ENCODE measurements around the gene CCDC184. TPM values are rescaled to one million over a fixed set of nuclear protein-coding genes. Genes with fewer than 3 reads are reported as not detected.

The CCDC184 gene
- total RNA-seq, 1 experiment from 2014 or later: not detected

- intact Hi-C loops (cut with micrococcal nuclease; ENCODE audit: unreplicated experiment): loop anchor here (10.0 kb wide), 1 partner anchor 429 kb away; no protein-coding TSS in a partner anchor
- H3K27me3 ChIP-seq (ENCODE audit: insufficient read depth, low read depth): peaks cover 11% of the 10 kb centered on the region; the same call in 1 of the 2 replicates
- no peaks in the 10 kb centered on the region for H3K4me1 ChIP-seq (replicated peaks; ENCODE audit: insufficient read depth)
- no peak overlapping the region for H3K4me3 ChIP-seq
- no peaks in the 10 kb centered on the region for H3K9me2 ChIP-seq (ENCODE audit: insufficient read depth)
- H3K27ac ChIP-seq: no peak overlapping the region
- no peaks in the 10 kb centered on the region for H4K20me1 ChIP-seq (ENCODE audit: insufficient read depth)
- ChIA-PET POLR2A (ENCODE audit: unreplicated experiment) (interaction anchor here (0.6 kb wide), 1 partner anchor 9 kb away, joined by 5 read pairs; no protein-coding TSS in a partner anchor), CTCF (no interaction called here)
- no peak overlapping the region for H3K4me2 ChIP-seq
- no peaks in the 10 kb centered on the region for H3F3A ChIP-seq (ENCODE audit: insufficient read depth, low read depth)
- no peak overlapping the region for H2AFZ ChIP-seq
- no TSS peak for BruUV-seq (replicated peaks)
- no peaks in the 10 kb centered on the region for H3K36me3 ChIP-seq (ENCODE audit: low read depth)
- H3K9me3 ChIP-seq (ENCODE audit: insufficient read depth, low read depth): no peaks in the 10 kb centered on the region
- TF ChIP-seq CTCF (conservative IDR thresholded peaks at IDR 0.05) (no peak), EZH2 (IDR thresholded peaks at IDR 0.05; ENCODE audit: low read depth) (no peak)
- H3K79me2 ChIP-seq (ENCODE audit: low read depth): no peaks in the 10 kb centered on the region
- DNase-seq: no peak
These were observed 1.9 kb downstream of the CCDC184 start for GRCh38 chr12:48185181-48185919.

- no peaks in the 10 kb centered on the region for H3K79me2 ChIP-seq (ENCODE audit: low read depth)
- H3K4me2 ChIP-seq: no peak overlapping the region
- H3K4me1 ChIP-seq (replicated peaks; ENCODE audit: insufficient read depth): no peaks in the 10 kb centered on the region
- H3K27ac ChIP-seq: no peak overlapping the region
- ChIA-PET POLR2A (ENCODE audit: unreplicated experiment) (no interaction called here), CTCF (no interaction called here)
- BruUV-seq (replicated peaks): no TSS peak
- no peak overlapping the region for H2AFZ ChIP-seq
- no peak overlapping the region for H3K4me3 ChIP-seq
- no peak for TF ChIP-seq EZH2 (IDR thresholded peaks at IDR 0.05; ENCODE audit: low read depth)
- no peak for TF ChIP-seq CTCF (conservative IDR thresholded peaks at IDR 0.05)
- H4K20me1 ChIP-seq (ENCODE audit: insufficient read depth): no peaks in the 10 kb centered on the region
- H3K27me3 ChIP-seq (ENCODE audit: insufficient read depth, low read depth): peaks cover 7% of the 10 kb centered on the region; the same call in 1 of the 2 replicates
- H3F3A ChIP-seq (ENCODE audit: insufficient read depth, low read depth): no peaks in the 10 kb centered on the region
- no peak for DNase-seq
- no peaks in the 10 kb centered on the region for H3K9me2 ChIP-seq (ENCODE audit: insufficient read depth)
- H3K9me3 ChIP-seq (ENCODE audit: insufficient read depth, low read depth): no peaks in the 10 kb centered on the region
- intact Hi-C loops (cut with micrococcal nuclease; ENCODE audit: unreplicated experiment): loop anchor here (10.0 kb wide), 1 partner anchor 427 kb away; no protein-coding TSS in a partner anchor
- no peaks in the 10 kb centered on the region for H3K36me3 ChIP-seq (ENCODE audit: low read depth)
These were observed 4.7 kb downstream of the CCDC184 start for GRCh38 chr12:48187916-48188695.

GRCh38 chr12:48189331-48190125, 6.1 kb downstream of the CCDC184 start:
- Histone ChIP-seq H3F3A (ENCODE audit: insufficient read depth, low read depth) (no peaks in the 10 kb centered on the region), H3K9me3 (ENCODE audit: insufficient read depth, low read depth) (no peaks in the 10 kb centered on the region), H3K4me2 (peak overlapping the region; percentile 52), H3K4me3 (no peak overlapping the region), H3K27me3 (ENCODE audit: insufficient read depth, low read depth) (peaks cover 7% of the 10 kb centered on the region; the same call in 1 of the 2 replicates), H3K36me3 (ENCODE audit: low read depth) (no peaks in the 10 kb centered on the region), H3K4me1 (replicated peaks; ENCODE audit: insufficient read depth) (0 out of 2 replicates have a peak, but pooled peaks cover 8% of the 10 kb centered on the region), H2AFZ (no peak overlapping the region), H3K9me2 (ENCODE audit: insufficient read depth) (no peaks in the 10 kb centered on the region), H4K20me1 (ENCODE audit: insufficient read depth) (no peaks in the 10 kb centered on the region), H3K79me2 (ENCODE audit: low read depth) (no peaks in the 10 kb centered on the region), H3K27ac (no peak overlapping the region)
- ChIA-PET CTCF (interaction anchor here (0.5 kb wide), 1 partner anchor 41 kb away, joined by 3 read pairs; no protein-coding TSS in a partner anchor), POLR2A (ENCODE audit: unreplicated experiment) (no interaction called here)
- TF ChIP-seq EZH2 (IDR thresholded peaks at IDR 0.05; ENCODE audit: low read depth) (no peak), CTCF (conservative IDR thresholded peaks at IDR 0.05) (peak; percentile 92)
- BruUV-seq (replicated peaks): no TSS peak
- peak; percentile 47 to 68 for DNase-seq
- intact Hi-C loops (cut with micrococcal nuclease; ENCODE audit: unreplicated experiment): loop anchor here (1.0 to 10.0 kb wide), 2 partner anchors 425 to 474 kb away; no protein-coding TSS in a partner anchor

Measured in PC-9 (cell line).